T-helper 2 cell (primary cell): ENCODE results near the gene METTL18.
"Not testable (repeated sequence)": the region's sequence is repeated elsewhere in the genome, so short reads cannot be mapped to it uniquely, and the experiment has no call there.

Source experiments
- DNase-seq, 5 experiments: peaks; one replicate each; pipeline versions ENCODE4 v3.0.0 to v3.0.0-alpha.2; 2012 to 2022
- total RNA-seq, 2 donors: gene quantifications; one replicate each; lab custom pipeline; 2026; lab: John Stamatoyannopoulos, UW

The METTL18 gene
- 3.7 to 7.9 reads per million in 2 donors for total RNA-seq

- DNase-seq, result peak; percentile 68 to 98 (median 87)
These were observed at the start of gene METTL18 for GRCh38 chr1:169794530-169795416. Gene METTL18, minus strand, starts transcription at chr1:169794907. Its CDS starts 1,212 bp downstream, at chr1:169793695.

- no peak for DNase-seq
These were observed 44.2 kb upstream of the METTL18 start for GRCh38 chr1:169838942-169839341.

GRCh38 chr1:169836198-169836597 lies 41.5 kb upstream of the METTL18 start:
- DNase-seq, result peak in 1 of 5 experiments; percentile 53

GRCh38 chr1:169835647-169836046 lies 40.9 kb upstream of the METTL18 start:
- no peak for DNase-seq

- DNase-seq, result no peak
These were observed 40.2 kb upstream of the METTL18 start for GRCh38 chr1:169834869-169835268.

GRCh38 chr1:169833179-169833901 lies 38.6 kb upstream of the METTL18 start:
- DNase-seq, result no peak

GRCh38 chr1:169829671-169830070 lies 35.0 kb upstream of the METTL18 start:
- DNase-seq, result no peak

- no peak for DNase-seq
These were observed 29.4 kb upstream of the METTL18 start for GRCh38 chr1:169824153-169824552.

- no peak for DNase-seq
These were observed 26.8 kb upstream of the METTL18 start for GRCh38 chr1:169821500-169821899.

- DNase-seq, result no peak
These were observed 21.9 kb upstream of the METTL18 start for GRCh38 chr1:169816617-169817016.

- DNase-seq, result peak in 1 of 5 experiments; percentile 49
These were observed 19.6 kb upstream of the METTL18 start for GRCh38 chr1:169814265-169814664.

- DNase-seq, result no peak
These were observed 17.4 kb upstream of the METTL18 start for GRCh38 chr1:169812131-169812530.

GRCh38 chr1:169811418-169812035 lies 16.8 kb upstream of the METTL18 start:
- DNase-seq, result not testable (repeated sequence)

GRCh38 chr1:169809370-169810095 lies 14.8 kb upstream of the METTL18 start:
- DNase-seq, result peak in 1 of 5 experiments; percentile 28

- no peak for DNase-seq
These were observed 10.2 kb upstream of the METTL18 start for GRCh38 chr1:169804941-169805340.

GRCh38 chr1:169802888-169803287 lies 8.2 kb upstream of the METTL18 start:
- no peak for DNase-seq

- no peak for DNase-seq
These were observed 2.6 kb upstream of the METTL18 start for GRCh38 chr1:169797281-169797680.

- DNase-seq, result peak in 1 of 5 experiments; percentile 16
These were observed 1.6 kb upstream of the METTL18 start for GRCh38 chr1:169796274-169796810.

- DNase-seq, result peak in 1 of 5 experiments; percentile 78
These were observed 980 bp upstream of the METTL18 start for GRCh38 chr1:169795687-169796086.

GRCh38 chr1:169793730-169794129 lies 977 bp downstream of the METTL18 start:
- no peak for DNase-seq

GRCh38 chr1:169788402-169788801 lies 6.3 kb downstream of the METTL18 start:
- DNase-seq, result no peak

GRCh38 chr1:169786974-169787373 lies 7.7 kb downstream of the METTL18 start:
- no peak for DNase-seq
